Ovary (tissue), 9 donors: ENCODE data around the gene COL18A1. TPM values are rescaled to one million over a fixed set of nuclear protein-coding genes. Genes with fewer than 3 reads are reported as not detected.

Experiments used
- DNase-seq, 5 donors: peaks; one replicate each; pipeline ENCODE4 v3.0.0-alpha.2; 2019 to 2020
- H3K27ac ChIP-seq, 2 donors: fragments of 200-600 bp; one replicate each; pipeline versions ENCODE4 v1.5.1 to v1.8.0; 2019 to 2022
- H3K27me3 ChIP-seq: fragments of 200-600 bp; one replicate; pipeline ENCODE4 v1.8.0; 2022
- H3K36me3 ChIP-seq: fragments of 200-600 bp; sonication (generic); one replicate; pipeline ENCODE4 v1.5.1; 2019
- H3K4me1 ChIP-seq: one replicate; pipeline ENCODE4 v1.8.1; 2013; ENCODE audit warnings: mild to moderate bottlenecking, moderate library complexity; ENCODE audit not compliant: insufficient read depth
- H3K4me3 ChIP-seq: fragments of 200-600 bp; sonication (generic); one replicate; pipeline ENCODE4 v1.5.1; 2017
- H3K9me3 ChIP-seq, 2 donors: fragments of 200-600 bp in 1 of 2; sonication (generic) in 1 of 2; one replicate each; pipeline versions ENCODE4 v1.5.1 to v1.8.1; 2013 to 2019; ENCODE audit warnings: mild to moderate bottlenecking in 1 of 2, moderate library complexity in 1 of 2
- CTCF ChIP-seq, 3 donors: fragments of 450-650 bp in 2 of 3; fragments of 200-600 bp in 1 of 3; IDR thresholded peaks; one replicate each; pipeline versions ENCODE4 v1.5.1 to v1.8.0; 2016 to 2022; ENCODE audit warnings: antibody characterized with exemption in 3 of 3, mild to moderate bottlenecking in 1 of 3
- EP300 ChIP-seq: sonication (generic); formaldehyde crosslinking; IDR thresholded peaks from one replicate; pipeline ENCODE4 v1.6.1; 2017; ENCODE audit warnings: antibody characterized with exemption
- POLR2A ChIP-seq: fragments of 450-650 bp; IDR thresholded peaks from one replicate; pipeline ENCODE4 v1.6.1; 2017; ENCODE audit warnings: antibody characterized with exemption, mild to moderate bottlenecking, moderate library complexity
- WGBS, 3 donors: extraction: QIAGEN DNeasy Blood & Tissue Kit in 1 of 3; methylation state at CpG; one replicate each; pipeline versions ENCODE4 v1.1.5 to v1.1.7; 2013 to 2017; 5-methylcytosine and 5-hydroxymethylcytosine counted together
- intact Hi-C, 4 donors: fragments of 100-400 bp; cut with DNase I; formaldehyde crosslinking; loops; one replicate each; pipeline versions ENCODE4 v1.11.0 to v1.15.1; 2022 to 2023
- polyA plus RNA-seq, 2 donors: library from polyadenylated mRNA; stranded (reverse); fragments of 200-250 nt in 1 of 2; fragments of 350-450 nt in 1 of 2; fragmentation: Illumina TruSeq in 1 of 2; extraction: RNeasy Lipid Tissue Mini Kit (QIAGEN cat#74804) in 1 of 2; gene quantifications; one replicate each; pipeline ENCODE4 v1.2.3, GENCODE V29; 2013 to 2014
- total RNA-seq, 7 donors: library from RNA; depleted of rRNA in 2 of 7; stranded (reverse); fragments of >200 nt in 2 of 7; fragmentation: NEBNext Ultra II Directional in 3 of 7; extraction: Animal tissue kit (Norgen Biotek cat#: 25700) in 3 of 7; gene quantifications; one replicate each; pipeline versions ENCODE4 v1.1.0 to v1.2.4, GENCODE V29; 2016 to 2023
- donor health status: DM: no; HTN: no; CAD: no; lungs with moderate emphysema.
- donor health status: DM: no; HTN: no; CAD: no.
- donor health status: Bipolar disorder and iron deficiency.
- donor health status: DM: yes; HTN: yes; CAD: no.
- donor health status: DM: no; HTN: no; CAD: no.
- donor health status: DM: yes; HTN: yes; CAD: no.

Gene COL18A1
- total and polyA plus RNA-seq, 9 donors, result 11.1 to 353 (median 268) TPM

- no peaks in the 10 kb centered on the region for H3K9me3 ChIP-seq
- WGBS, 3 donors, result 16 to 29% (median 24%) methylated on average over 27 to 28 of the region's 28 CpGs
- H3K36me3 ChIP-seq, result no peaks in the 10 kb centered on the region
- peaks cover 28% of the 10 kb centered on the region for H3K4me1 ChIP-seq
- TF ChIP-seq CTCF (IDR thresholded peaks at IDR 0.05) (no peak), POLR2A (no peak), EP300 (no peak)
- peak; percentile 53 to 73 (median 60) for DNase-seq
- no peaks in the 10 kb centered on the region for H3K27me3 ChIP-seq
- H3K27ac ChIP-seq, result peak overlapping the region; percentile 43 to 75
- intact Hi-C loops, result no loop called here
- no peak overlapping the region for H3K4me3 ChIP-seq
Measured at GRCh38 chr21:45410151-45410864, 5.3 kb downstream of the COL18A1 start.

DNA sequence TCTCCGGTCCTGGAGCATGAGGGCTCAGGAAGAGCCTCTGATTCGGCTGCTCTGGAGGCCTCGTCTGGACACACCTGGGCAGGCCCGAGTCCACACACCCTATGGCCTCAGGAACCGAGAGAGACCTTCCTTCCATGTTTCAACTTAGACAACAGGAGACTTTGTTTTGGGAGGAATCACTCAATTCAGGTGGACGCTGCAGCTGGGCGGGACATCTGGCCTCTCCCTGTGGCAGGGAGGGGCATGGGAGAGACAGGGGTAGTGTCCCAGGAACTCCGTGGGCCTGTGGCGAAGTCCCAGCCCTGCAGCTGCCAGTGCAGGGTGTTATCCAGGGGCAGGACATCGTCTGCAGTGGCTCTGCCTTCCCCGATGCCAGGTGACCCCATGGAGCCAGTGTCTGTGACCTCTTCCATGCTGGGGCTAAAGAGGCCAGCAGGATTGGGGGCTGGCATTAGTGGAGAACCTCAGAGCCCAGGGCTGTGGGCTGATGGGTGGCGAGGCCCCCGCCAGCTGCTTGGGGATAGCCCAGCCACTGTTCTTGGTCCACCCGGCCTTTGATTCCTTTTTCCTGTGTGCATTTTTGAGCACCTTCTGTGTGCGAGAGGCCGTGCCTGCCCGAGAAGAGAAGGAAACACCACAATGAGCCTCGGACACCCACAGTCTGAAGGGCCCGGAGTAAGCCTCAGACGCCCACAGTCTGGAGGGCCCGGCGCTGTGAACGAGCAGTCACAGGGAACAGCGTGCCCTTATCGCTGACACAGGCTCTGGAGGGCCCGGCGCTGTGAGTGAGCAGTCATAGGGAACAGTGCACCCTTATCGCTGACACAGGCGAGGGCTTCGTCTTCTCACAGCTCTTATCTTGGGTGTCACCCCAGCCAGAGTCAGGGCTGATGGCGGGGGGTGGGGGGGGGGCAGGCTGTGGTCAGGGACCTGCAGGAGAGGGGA, 6.2 kb downstream of the COL18A1 start:
- Histone ChIP-seq H3K4me3 (no peak overlapping the region), H3K9me3 (no peaks in the 10 kb centered on the region), H3K4me1 (peaks cover 28% of the 10 kb centered on the region), H3K36me3 (no peaks in the 10 kb centered on the region), H3K27ac (peak overlapping the region; percentile 31 to 75), H3K27me3 (no peaks in the 10 kb centered on the region)
- intact Hi-C loops, result no loop called here
- no peak for TF ChIP-seq POLR2A
- TF ChIP-seq EP300, result no peak
- TF ChIP-seq CTCF (IDR thresholded peaks at IDR 0.05), result no peak
- 71 to 75% (median 74%) methylated on average over 31 of the region's 31 CpGs for WGBS, 3 donors
- peak in 4 of 5 donors; percentile 40 to 57 (median 45) for DNase-seq

DNA sequence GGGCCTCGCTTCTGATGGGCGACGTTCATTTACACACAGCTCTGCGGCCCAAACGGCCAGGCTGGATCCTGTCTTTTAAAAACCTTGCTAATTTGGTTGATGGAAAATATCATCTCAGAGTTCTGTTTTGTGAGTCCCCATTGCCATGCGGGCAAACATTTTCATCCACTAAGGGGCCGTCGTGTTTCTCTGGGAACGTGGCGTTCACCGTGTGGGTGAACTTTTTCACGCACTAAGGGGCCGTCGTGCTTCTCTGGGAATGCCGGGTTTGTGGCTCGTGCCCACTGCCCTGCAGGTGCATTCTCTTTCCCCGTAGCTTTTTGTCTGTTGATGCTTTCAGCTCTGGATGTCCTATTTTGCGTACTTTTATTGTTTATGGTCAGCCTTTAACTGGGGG, 6.8 kb downstream of the COL18A1 start:
- DNase-seq, result peak in 4 of 5 donors; percentile 20 to 33 (median 28)
- intact Hi-C loops, result no loop called here
- peaks cover 26% of the 10 kb centered on the region for H3K4me1 ChIP-seq

More for the DNA sequence above, 6.8 kb downstream of the COL18A1 start:
- no peak for TF ChIP-seq POLR2A
- no peak for TF ChIP-seq EP300
- no peak for TF ChIP-seq CTCF (IDR thresholded peaks at IDR 0.05)
- H3K36me3 ChIP-seq, result no peaks in the 10 kb centered on the region
- no peaks in the 10 kb centered on the region for H3K9me3 ChIP-seq
- 81 to 89% (median 85%) methylated on average over 18 of the region's 18 CpGs for WGBS, 3 donors
- no peak overlapping the region for H3K27ac ChIP-seq
- H3K27me3 ChIP-seq, result no peaks in the 10 kb centered on the region
- no peak overlapping the region for H3K4me3 ChIP-seq
